Mesodermal cell (in vitro differentiated cells): ENCODE data around the gene EDA2R. TPM values are rescaled to one million over a fixed set of nuclear protein-coding genes. Genes with fewer than 3 reads are reported as not detected.
A peak's percentile ranks its signal among the peaks of the same experiment; 100 is the strongest.

ENCODE experiments used
- H3K27ac ChIP-seq: 2 replicates; pipeline ENCODE4 v1.7.0; 2013; ENCODE audit warnings: mild to moderate bottlenecking, low read depth, low read length, moderate library complexity; ENCODE audit not compliant: severe bottlenecking
- H3K36me3 ChIP-seq: 2 replicates; pipeline ENCODE4 v1.7.1; 2013; ENCODE audit warnings: mild to moderate bottlenecking, low read length, moderate library complexity; ENCODE audit not compliant: control insufficient read depth, insufficient read depth
- H3K4me1 ChIP-seq: one replicate; pipeline ENCODE4 v1.7.1; 2013; ENCODE audit warnings: mild to moderate bottlenecking, low read length; ENCODE audit not compliant: insufficient read depth, control insufficient read depth, poor library complexity, severe bottlenecking
- H3K4me3 ChIP-seq: 2 replicates; pipeline ENCODE4 v1.7.0; 2013; ENCODE audit warnings: low read length, control low read depth, mild to moderate bottlenecking; ENCODE audit not compliant: insufficient read depth, poor library complexity, severe bottlenecking; ENCODE audit errors: extremely low read depth
- H3K9me3 ChIP-seq: 2 replicates; pipeline ENCODE4 v1.7.1; 2013; ENCODE audit warnings: mild to moderate bottlenecking, low read length, moderate library complexity; ENCODE audit not compliant: control insufficient read depth
- WGBS, 2 experiments: methylation state at CpG; one replicate each; pipeline ENCODE4 v1.1.5; 2013; ENCODE audit warnings: missing lambda C conversion rate in 2 of 2; ENCODE audit not compliant: insufficient coverage in 2 of 2; 5-methylcytosine and 5-hydroxymethylcytosine counted together
- polyA plus RNA-seq, 2 experiments: library from polyadenylated mRNA; stranded (reverse); fragments of 50-300 nt; gene quantifications; one replicate each; pipeline ENCODE4 v1.2.3, GENCODE V29; 2013

Gene EDA2R, protein sequence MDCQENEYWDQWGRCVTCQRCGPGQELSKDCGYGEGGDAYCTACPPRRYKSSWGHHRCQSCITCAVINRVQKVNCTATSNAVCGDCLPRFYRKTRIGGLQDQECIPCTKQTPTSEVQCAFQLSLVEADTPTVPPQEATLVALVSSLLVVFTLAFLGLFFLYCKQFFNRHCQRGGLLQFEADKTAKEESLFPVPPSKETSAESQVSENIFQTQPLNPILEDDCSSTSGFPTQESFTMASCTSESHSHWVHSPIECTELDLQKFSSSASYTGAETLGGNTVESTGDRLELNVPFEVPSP
- 13.6 TPM for polyA plus RNA-seq (2013, experiment 1 of 2)
- polyA plus RNA-seq (2013, experiment 2 of 2): 10.4 TPM

DNA sequence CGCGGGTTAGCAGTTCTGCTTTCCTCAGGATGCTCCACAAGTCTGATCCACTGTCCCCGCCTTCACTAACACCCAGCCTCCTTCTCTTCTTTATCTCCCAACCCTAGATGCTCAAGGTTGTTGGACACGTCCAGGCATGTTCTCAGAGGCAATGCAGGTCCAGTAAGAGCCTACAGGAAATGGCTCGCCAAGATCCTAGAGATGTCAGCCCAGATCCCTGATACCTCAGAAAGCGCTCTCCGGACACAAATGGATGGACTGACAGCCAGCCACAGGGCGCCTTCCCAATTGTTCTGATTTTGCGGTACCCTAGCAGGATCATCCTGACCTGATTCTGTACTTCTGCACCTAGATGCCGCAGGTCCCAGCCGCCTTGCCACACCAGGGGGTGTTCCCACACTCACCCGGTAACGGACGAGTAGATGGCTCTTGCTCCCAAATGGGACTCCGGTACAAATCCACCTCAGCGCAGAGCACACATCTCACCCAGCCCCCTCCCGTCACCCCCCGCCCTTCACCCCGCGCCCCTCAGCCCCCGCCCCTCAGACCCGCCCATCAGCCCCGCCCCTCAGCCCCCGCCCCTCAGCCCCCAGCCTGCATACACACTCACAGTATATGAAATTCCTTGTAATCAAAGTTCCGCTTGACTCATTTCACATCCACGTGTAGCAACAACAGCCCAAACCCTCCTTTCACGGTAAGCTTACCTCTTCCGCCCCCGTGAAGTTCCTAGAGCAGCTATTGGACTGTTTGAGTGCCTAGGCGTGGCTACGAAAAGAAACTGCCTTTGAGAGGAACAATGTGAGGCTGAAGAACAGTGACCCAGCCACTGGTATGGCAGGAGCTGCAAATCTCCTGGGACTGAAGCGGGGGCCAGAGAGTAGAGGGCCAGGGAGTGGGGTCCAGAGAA is at the start of gene EDA2R:
TSS of gene EDA2R (minus strand) at position 488 of the 910 bp plus-strand sequence. CDS start 23,058 bp downstream, outside the sequence.
- WGBS, 2 experiments: 0 to 4% methylated on average over 5 to 8 of the region's 32 CpGs
- peak within 1 kb of the TSS; percentile 79 for H3K27ac ChIP-seq

DNA sequence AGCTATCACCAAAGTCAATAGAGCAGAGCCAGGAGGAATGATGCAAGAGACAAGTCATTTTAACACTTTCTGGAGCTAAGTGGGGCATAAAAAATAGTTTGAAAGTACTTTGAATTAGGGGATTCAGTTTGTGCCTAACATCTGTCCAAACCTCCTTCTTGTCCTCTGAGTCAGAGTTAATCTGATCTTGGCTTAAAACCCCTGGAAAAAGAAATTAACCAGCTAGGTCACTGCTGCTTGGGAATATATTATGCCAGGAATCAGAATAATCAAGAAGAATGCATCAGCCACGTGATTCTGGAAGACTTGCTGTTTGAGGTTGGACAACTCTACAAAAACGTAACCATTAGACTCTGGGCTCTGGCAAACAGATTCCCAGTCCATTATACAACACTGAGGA is 45.3 kb upstream of the EDA2R start:
- Histone ChIP-seq H3K4me1 (no peaks in the 10 kb centered on the region), H3K4me3 (no peak overlapping the region), H3K36me3 (no peaks in the 10 kb centered on the region), H3K27ac (no peak overlapping the region), H3K9me3 (no peaks in the 10 kb centered on the region)
- 50 to 63% methylated on average over 1 of the region's 2 CpGs for WGBS, 2 experiments

More for the DNA sequence above, at the start of gene EDA2R:
- Histone ChIP-seq H3K36me3 (no peaks in the 10 kb centered on the region), H3K4me1 (peaks cover 7% of the 10 kb centered on the region), H3K4me3 (peak within 1 kb of the TSS; percentile 57), H3K9me3 (no peaks in the 10 kb centered on the region)

DNA sequence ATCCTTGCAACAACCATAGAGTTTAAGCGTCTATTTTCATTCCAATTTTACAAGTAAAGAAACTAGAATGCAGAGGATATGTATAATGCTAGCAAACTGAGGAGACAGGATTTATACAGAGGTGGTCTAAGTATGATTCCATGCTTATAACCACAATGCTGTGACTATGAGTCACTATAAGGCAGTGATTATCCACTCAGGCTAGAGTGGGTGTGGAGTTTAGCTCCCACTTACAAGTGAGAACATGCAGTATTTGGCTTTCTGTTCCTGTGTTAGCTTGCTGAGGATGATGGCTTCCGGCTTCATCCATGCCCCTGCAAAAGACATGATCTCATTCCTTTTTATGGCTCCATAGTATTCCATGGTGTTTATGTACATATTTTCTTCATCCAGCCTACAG is 41.6 kb upstream of the EDA2R start:
- Histone ChIP-seq H3K27ac (no peak overlapping the region), H3K36me3 (no peaks in the 10 kb centered on the region), H3K9me3 (no peaks in the 10 kb centered on the region), H3K4me3 (no peak overlapping the region), H3K4me1 (peaks cover 3% of the 10 kb centered on the region)
- WGBS, 2 experiments: no CpG with 5 or more reads among the region's 2 CpGs

DNA sequence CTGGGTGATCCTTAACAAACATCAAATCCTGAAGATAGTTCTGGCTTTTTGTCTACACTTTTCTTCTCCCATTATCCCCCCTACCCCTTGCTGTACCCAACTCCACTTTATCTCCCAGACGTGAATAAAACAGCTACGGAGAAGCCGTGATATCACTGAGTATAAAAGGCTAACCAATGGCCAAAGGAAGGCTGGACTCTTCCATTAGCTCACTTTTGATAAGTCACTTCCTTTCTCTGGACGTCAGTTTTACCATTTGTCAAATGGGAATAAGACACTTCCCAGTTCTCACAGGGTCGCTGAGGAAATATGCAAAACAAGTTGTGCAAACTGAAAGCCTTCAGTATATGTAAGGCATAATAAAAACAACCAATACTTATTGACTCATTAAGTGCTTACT is 38.6 kb upstream of the EDA2R start:
- Histone ChIP-seq H3K4me3 (no peak overlapping the region), H3K27ac (no peak overlapping the region), H3K9me3 (no peaks in the 10 kb centered on the region), H3K4me1 (peaks cover 3% of the 10 kb centered on the region), H3K36me3 (no peaks in the 10 kb centered on the region)
- 100% methylated on average over 3 of the region's 5 CpGs; no CpG with 5 or more reads in 1 of the 2 experiments for WGBS, 2 experiments

DNA sequence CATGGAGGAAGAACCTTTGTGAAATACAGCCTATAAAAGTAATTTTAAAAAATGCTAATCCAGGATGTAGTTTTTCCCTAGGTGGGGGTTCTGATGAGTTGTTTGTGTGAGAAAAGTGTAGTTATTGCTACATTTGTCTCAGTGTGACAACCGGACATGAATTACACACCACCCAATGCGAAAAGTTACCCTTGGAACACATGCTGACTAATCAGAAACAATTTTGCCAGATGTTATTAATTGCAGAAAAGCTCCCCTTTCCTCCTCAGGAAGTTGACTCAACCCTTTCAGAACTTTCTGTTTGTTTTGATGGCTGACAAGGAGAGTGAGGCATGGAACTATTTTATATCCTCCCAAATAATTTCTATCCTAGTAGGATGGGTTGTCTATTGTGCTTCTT is 38.1 kb upstream of the EDA2R start:
- Histone ChIP-seq H3K4me3 (no peak overlapping the region), H3K27ac (no peak overlapping the region), H3K9me3 (no peaks in the 10 kb centered on the region), H3K36me3 (no peaks in the 10 kb centered on the region), H3K4me1 (peaks cover 3% of the 10 kb centered on the region)
- no CpG with 5 or more reads among the region's 2 CpGs for WGBS, 2 experiments

DNA sequence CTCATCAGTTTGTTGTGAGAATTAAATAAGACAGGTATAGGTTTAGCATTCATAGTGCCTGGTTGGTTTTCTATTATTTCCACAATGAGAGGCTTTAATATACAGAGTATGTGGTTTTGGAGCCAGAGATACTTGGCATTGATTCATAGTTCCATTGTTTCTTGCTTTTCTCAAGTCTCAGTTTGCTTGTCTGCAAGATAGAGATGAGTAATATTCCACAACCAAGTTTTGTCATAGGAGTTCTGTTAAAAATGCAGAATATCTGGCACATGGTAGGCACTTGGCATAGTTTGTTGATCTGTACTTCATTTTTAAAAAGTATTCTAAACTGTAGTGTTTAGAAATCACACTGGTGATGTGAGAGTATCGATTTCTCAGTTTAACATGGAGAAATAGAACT is 37.5 kb upstream of the EDA2R start:
- no peak overlapping the region for H3K27ac ChIP-seq
- 100% methylated on average over 1 of the region's 1 CpG; no CpG with 5 or more reads in 1 of the 2 experiments for WGBS, 2 experiments
- H3K4me3 ChIP-seq: no peak overlapping the region
- no peaks in the 10 kb centered on the region for H3K9me3 ChIP-seq
- peaks cover 3% of the 10 kb centered on the region for H3K4me1 ChIP-seq
- H3K36me3 ChIP-seq: no peaks in the 10 kb centered on the region

DNA sequence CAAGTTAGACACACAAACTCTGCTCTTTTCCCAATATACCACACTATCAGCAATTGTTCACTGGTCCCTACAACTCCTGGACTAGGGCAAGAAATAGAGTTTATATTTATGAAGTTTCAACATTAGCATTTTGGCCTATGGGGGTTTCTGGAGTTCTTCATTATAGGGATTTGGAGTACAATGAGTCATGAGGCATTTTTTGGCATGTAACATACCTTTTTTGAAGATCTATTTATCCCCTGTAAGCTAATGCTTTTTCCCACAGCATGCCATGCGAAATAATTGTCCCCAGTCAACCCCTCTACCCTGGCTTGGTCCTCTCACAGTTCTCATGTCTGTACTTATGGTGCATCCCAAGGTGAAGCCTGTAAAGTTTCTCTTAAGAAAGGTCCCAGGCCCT is 36.7 kb upstream of the EDA2R start:
- H3K4me3 ChIP-seq: no peak overlapping the region
- no peaks in the 10 kb centered on the region for H3K9me3 ChIP-seq
- peaks cover 3% of the 10 kb centered on the region for H3K4me1 ChIP-seq
- WGBS, 2 experiments: 60 to 100% methylated on average over 1 of the region's 1 CpG
- no peak overlapping the region for H3K27ac ChIP-seq
- no peaks in the 10 kb centered on the region for H3K36me3 ChIP-seq

DNA sequence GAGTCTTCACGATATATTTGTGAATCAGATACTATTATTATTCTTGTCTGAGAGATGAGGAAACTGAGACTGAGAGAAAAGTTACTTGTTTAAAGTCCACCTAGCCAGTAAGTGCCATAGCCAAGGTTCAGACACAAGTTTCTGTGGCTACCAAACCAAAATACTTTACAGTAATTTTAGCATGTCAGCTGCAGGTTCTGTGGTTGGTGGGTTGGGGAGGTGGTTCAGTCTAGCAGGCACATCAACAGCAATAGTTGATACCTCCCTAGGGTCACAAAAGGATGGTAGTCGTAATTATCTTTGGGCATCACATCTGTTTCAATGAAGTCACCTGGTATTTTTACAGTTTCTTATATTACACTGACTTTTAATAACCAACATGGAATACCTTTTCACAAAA is 35.6 kb upstream of the EDA2R start:
- peaks cover 3% of the 10 kb centered on the region for H3K4me1 ChIP-seq
- no peaks in the 10 kb centered on the region for H3K9me3 ChIP-seq
- no peak overlapping the region for H3K4me3 ChIP-seq
- WGBS, 2 experiments: no CpG with 5 or more reads among the region's 2 CpGs
- no peaks in the 10 kb centered on the region for H3K36me3 ChIP-seq
- H3K27ac ChIP-seq: no peak overlapping the region

DNA sequence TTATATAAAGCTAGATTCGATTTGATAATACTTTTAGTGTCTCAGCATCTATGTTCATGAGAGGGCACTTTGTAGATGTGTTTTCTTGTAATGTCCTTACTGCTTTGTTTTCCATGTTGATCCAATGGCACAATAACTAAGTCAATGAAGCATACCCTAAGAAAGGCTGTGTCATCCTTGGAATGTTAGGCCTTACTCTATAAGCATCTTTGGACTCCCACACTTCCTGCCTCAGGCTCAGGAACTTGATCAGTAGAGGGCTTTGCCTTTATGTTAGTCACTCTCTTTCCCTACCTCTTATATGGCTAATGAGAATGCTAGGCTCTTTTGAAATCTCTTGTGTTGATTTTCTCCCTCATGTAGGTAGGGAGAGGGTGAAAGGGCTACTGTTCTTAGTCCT is 33.2 kb upstream of the EDA2R start:
- WGBS, 2 experiments: no CpG with 5 or more reads among the region's 1 CpG
- no peaks in the 10 kb centered on the region for H3K9me3 ChIP-seq

DNA sequence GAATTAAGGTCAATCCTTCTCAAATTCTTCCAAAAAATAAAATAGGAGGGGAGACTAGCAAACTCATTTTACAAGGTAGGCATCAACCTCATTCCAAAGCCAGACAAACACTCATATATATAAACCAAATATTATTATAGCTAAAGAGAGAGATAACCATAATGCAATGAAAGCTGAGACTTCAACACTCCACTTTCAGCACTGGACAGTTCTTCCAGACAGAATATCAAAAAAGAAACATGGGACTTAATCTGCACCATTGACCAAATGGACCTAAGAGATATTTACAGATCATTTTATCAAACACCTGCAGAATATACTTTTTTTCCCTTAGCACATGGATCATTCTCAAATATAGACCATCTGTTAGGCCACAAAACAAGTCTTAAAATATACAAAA is 15.5 kb upstream of the EDA2R start:
- Histone ChIP-seq H3K4me1 (no peaks in the 10 kb centered on the region), H3K27ac (no peak overlapping the region)

More for the DNA sequence above, 33.2 kb upstream of the EDA2R start:
- H3K36me3 ChIP-seq: no peaks in the 10 kb centered on the region
- no peak overlapping the region for H3K4me3 ChIP-seq
- H3K27ac ChIP-seq: no peak overlapping the region
- H3K4me1 ChIP-seq: peaks cover 3% of the 10 kb centered on the region

More for the DNA sequence above, 15.5 kb upstream of the EDA2R start:
- Histone ChIP-seq H3K36me3 (no peaks in the 10 kb centered on the region), H3K4me3 (no peak overlapping the region), H3K9me3 (no peaks in the 10 kb centered on the region)
